Renal pelvis (tissue), 4 donors: Measurements from ENCODE around the gene KMT2E. TPM values are rescaled to one million over a fixed set of nuclear protein-coding genes. Genes with fewer than 3 reads are reported as not detected.
A peak's percentile ranks its signal among the peaks of the same experiment; 100 is the strongest.

Experiments
- DNase-seq: peaks from one replicate; pipeline ENCODE4 v3.0.0-alpha.2; 2013
- polyA plus RNA-seq, 3 donors: library from polyadenylated mRNA; unstranded; fragments of 120-200 nt; gene quantifications; one replicate each; pipeline ENCODE4 v1.2.1, GENCODE V29; 2013; ENCODE audit not compliant: insufficient read length in 3 of 3

Gene KMT2E
- polyA plus RNA-seq, 3 donors: 64.0 to 83.8 (median 69.9) TPM

- DNase-seq: no peak
Measured at GRCh38 chr7:105006367-105007136, 7.5 kb upstream of the KMT2E start.

- DNase-seq: no peak
Measured at GRCh38 chr7:105007298-105007697, 6.7 kb upstream of the KMT2E start.

GRCh38 chr7:105009667-105010503 is 4.1 kb upstream of the KMT2E start:
- DNase-seq: no peak

DNA sequence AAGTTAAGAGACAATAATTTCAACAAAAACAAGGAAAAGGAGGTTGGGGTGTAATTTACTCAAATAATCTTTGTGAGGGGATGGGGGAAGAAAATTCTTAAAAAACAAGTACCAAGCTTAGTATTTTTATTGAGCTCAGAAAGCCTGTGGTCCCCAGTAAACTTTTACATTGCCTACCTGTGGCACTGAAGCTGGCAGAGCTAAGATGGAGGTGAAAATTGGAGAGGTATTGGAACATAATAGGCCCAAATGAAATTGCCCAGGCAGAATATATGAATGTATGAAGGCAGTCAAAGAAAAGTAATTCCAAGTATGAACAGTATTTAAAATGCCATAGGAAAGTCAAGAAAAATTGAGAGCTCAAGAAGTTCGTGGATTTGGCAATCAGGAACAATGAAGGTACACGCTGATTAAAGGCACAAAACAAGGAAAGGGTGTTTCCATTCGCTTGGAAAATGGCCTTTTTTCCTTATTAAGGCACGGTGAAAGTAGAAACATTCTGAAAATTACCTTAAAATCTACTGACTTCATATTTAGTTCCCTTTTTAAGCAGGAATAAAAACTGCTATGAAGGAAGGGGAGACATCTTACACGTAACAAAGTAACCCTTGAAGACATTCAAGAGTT is 3.4 kb upstream of the KMT2E start:
- DNase-seq: no peak

- DNase-seq: no peak
Measured at GRCh38 chr7:105011141-105011830, 2.7 kb upstream of the KMT2E start.

DNA sequence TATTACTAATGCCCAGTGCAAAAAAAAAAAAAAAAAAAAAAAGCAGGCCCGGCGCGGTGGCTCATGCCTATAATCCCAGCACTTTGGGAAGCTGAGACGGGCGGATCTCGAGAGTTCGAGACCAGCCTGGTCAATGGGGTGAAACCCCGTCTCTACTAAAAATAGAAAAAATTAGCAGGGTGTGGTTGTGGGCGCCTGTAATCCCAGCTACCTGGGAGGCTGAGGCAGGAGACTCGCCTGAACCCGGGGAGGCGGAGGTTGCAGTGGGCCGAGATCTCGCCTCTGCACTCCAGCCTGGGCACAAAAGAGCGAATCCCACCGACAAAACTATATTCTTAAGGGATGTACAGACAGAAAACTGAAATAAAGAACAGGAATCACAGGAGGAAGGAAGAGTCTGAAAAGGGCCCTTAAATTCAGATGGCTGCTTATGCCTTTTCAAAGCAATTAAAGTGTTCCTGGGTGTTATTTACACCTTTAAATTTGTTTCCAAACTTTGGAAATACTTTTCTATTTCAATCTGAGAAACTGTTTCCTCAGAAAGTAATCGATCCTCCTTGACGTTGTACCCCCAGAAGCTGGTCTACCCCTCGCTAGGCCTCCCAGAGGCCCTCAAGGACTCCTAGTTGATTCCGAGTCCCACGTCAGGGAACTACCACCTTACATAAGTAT is 2.0 kb upstream of the KMT2E start:
- no peak for DNase-seq

GRCh38 chr7:105012503-105013220 is 1.3 kb upstream of the KMT2E start:
- peak; percentile 98 for DNase-seq

DNA sequence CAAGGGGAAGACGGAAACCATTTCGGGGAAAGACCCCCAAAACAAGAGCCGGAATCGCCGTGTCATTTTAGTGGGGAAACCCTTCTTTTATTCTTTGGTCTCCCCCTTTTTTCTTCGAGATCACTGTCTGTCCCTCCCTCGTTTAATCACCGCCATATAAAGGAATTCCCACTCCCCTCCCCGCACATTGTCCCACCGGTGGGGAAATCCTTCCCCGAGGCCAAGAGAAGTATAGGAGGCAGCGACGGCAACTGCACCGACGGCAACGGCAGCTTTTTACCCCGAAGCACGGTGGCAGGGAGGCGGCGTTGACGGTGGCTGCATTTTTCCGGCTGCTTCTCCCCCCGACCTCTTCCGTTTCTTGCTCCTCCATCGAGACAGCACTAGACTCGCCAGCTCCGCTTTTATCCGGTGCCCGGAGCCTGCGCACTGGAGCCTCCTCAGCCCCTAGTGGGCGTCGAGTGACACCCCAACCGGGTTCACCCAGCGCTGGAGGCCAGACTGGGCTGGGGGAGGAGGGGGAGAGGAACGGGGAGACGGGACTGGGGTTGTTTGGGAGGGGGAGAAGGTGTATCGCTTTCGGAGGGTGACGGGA is 687 bp upstream of the KMT2E start:
- DNase-seq: peak; percentile 93

DNA sequence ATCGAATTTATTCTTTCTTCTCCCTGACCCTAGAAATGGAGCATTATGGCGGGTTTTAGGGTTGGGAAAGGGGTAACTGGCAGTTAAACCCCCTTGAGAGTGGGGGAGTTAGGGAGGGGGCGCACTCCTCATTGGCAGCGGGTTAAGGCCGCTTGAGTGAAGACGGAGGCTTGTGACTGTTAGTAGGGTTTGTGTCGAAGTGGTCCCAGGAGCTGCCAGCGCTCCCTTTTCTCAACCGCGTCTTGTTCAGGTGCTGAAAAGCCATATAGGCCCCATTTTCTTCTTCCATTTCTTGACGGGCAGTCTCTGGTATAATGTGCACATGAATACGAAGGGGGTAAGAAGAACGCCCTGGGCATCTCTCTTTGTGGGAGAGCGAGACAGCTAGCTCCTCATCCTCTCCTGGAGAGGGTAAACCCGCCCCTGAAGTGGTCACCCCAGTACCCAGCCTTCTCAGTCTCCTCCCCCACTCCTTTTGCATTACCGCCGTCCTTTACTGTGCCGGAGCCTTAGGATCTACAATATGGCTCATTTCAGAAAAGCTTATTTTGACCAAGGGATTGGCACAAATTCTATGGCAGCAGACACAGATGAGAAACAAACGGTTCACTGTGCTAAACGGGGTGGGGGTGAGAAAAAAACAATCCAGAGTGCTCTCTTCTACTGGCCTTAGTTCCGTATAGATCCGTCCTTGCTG is 836 bp downstream of the KMT2E start:
- peak; percentile 64 for DNase-seq

DNA sequence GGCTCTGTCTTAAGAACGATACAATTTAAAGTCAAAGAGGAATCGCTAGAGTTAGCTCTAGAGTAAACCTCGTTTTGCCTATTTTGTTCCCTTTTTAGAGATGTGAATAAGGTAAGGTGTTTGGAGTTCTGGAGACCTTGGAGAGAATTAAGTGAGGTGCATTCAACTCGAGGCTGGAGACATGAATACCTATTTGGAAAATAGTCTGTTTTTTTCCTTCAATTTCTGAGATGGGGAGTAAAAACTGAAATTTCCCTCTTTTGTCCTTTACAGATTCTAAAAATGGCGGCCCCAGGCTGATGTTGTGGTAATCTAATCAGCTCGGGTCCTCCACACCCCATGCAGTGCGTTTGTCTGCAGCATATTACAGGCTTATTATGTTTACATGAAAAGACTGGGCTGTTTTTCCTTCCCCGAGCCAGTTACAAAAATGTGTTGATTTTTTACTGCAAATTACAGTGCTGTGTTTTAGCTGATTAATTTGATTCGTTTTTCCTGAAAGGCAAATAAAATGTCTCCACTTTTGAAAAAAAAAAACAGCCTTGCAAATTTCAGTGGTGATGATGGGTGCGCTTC is 1.5 kb downstream of the KMT2E start:
- peak; percentile 58 for DNase-seq

- no peak for DNase-seq
Measured at GRCh38 chr7:105016068-105016708, 2.2 kb downstream of the KMT2E start.

DNA sequence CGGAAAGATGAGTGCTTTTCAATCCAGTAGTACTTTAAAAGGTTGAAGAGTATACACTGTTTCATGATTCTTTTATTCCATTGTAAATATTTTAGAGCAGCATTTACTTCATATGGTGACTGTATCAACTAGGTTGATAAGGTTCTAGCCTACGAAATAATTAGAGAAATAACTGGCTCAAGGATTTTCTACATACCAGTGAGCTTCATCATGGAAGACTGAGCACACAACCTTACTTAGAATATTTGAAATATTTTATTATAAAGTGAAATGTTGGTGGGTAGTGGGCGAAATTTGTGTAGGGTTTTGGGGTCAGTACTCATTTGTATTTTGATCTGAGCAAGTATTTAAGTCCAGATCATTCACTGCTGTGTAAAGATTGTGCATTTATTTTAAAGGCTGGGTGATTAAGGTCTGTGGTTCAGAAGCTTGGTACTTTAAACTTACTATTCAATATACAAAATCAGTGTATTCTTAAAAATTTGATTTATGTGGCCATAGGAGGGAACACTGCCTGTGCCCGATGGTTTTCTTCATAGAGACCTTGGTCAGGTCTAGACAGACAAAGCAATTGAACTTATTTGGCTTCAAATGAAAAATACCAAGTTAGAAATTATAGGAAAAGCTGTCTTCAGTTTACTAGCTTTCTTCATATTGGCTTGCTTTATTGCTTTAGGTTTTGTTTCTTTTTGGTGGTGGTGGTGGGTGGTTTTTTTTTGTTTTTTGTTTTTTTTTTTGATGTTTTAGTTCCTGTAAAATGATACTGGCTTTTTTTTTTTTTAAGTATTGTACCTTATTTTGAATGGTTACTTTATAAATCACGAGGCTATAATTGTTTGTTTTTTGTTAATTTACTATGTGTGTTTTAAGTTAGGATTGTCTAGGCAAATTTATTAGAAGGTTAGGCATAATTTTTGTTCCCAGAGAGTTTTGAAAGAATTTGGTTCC is 3.0 kb downstream of the KMT2E start:
- no peak for DNase-seq

DNA sequence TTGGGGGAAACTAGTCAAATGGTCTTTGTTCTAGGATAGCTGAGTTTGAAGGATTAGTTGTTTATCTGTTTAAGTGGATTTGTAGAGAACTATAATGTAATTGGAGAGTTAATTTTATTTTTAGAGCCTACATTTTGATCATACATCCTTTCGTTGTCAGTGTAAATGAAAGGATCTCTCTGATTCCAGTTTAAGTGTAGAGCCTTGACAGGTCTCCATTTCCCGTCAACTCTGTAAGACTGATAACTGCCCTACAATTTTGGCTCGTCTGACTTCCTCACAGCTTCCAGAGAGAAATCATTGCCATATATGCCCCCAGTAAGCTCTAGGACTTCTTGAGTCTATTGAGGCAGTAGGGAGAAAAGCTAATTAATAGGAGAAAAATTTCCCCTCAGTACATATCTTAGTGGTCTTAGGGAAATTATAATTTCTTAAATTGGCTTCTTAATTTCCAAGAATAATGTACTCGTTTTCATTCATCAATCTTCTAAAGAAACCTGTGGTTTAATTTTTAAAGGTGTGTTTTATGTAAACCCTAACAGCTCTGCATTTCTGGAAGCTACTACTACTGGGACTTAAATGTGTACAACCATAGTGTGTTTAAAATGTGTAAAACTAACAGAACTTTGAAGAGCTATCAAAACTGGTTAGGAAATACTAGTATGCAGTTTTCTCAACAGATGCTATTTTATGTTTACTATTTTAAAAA is 3.8 kb downstream of the KMT2E start:
- DNase-seq: no peak

GRCh38 chr7:105019269-105019668 is 5.3 kb downstream of the KMT2E start:
- no peak for DNase-seq

GRCh38 chr7:105020926-105021325 is 6.9 kb downstream of the KMT2E start:
- no peak for DNase-seq

- no peak for DNase-seq
Measured at GRCh38 chr7:105021352-105021751, 7.3 kb downstream of the KMT2E start.

DNA sequence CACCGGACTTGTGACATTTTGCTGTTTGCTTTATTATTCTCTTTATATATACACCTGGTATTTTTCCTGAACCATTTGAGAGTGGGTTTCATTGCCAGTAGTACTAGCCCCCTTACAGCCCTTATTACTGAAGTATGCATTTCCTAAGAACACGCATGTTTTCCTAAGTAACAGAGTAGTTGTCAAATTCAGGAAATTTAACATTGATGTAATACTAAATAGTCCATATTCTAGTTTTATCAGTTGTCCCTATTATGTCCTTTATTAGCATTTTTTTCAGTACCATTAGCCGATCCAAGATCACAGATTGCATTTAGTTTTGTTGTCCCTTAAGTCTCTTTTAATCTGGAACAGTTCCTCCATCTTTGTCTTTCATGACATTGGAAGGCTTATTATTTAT is 8.0 kb downstream of the KMT2E start:
- no peak for DNase-seq
